ENCODE measurements around the gene LDB2. TPM values are rescaled to one million over a fixed set of nuclear protein-coding genes. Genes with fewer than 3 reads are reported as not detected.

LDB2 gene
- total and polyA plus RNA-seq, 2 donors from 2014 or later = 26.9 to 59.9 TPM

- peaks cover 0 to 3% (median 3%) of the 10 kb centered on the region in 3 donors for H3K4me1 ChIP-seq (ENCODE audit: control insufficient read depth in 2 of 3, insufficient read depth in 2 of 3, low read depth in 1 of 3, low read length in 3 of 3)
- no peak for FAIRE-seq
These were observed 30.6 kb downstream of the LDB2 start for GRCh38 chr4:16867827-16868226.

DNA sequence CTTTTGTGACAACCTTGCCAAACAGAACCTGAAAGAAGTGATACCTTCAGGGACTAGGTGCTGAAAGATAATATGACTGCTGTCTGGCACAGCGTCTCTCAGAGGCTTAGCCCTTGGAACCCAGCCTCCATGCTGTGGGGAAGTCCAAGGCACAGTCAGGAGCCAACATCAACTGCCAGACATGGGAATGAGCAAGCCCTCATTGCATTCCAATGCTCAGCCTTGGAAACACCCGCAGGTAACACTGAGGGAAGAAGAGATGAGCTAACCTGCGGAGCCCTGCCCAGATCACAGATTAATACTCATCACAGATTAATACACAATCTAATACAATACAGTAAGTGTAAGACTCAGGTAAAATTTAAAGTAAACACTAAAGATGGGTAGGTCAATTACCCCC lies 31.5 kb downstream of the LDB2 start:
- no peaks in the 10 kb centered on the region for H3K27me3 ChIP-seq (ENCODE audit: control insufficient read depth, insufficient read depth, low read length)
- peak overlapping the region in 1 of 2 donors; percentile 3 for H3K27ac ChIP-seq (ENCODE audit: low read depth in 2 of 2, low read length in 2 of 2)
- no peak for DNase-seq
- peaks cover 0 to 2% (median 0%) of the 10 kb centered on the region in 3 donors for H3K9me3 ChIP-seq (ENCODE audit: control insufficient read depth in 2 of 3, insufficient read depth in 1 of 3, low read length in 3 of 3)
- peaks cover 0 to 3% (median 3%) of the 10 kb centered on the region in 3 donors for H3K4me1 ChIP-seq (ENCODE audit: control insufficient read depth in 2 of 3, insufficient read depth in 2 of 3, low read depth in 1 of 3, low read length in 3 of 3)
- no peak for FAIRE-seq
- TF ChIP-seq CTCF (IDR thresholded peaks at IDR 0.05; ENCODE audit: borderline replicate concordance, extremely low read depth, insufficient read depth) = no peak
- no peak overlapping the region for H3K4me3 ChIP-seq (ENCODE audit: low read length in 3 of 3)
- intact Hi-C loops (cut with DNase I) = no loop called here
- H3K9ac ChIP-seq (ENCODE audit: low read length in 3 of 3) = no peak overlapping the region
- peaks cover 0 to 3% (median 0%) of the 10 kb centered on the region in 3 donors for H3K36me3 ChIP-seq (ENCODE audit: control insufficient read depth in 2 of 3, insufficient read depth in 3 of 3, low read length in 3 of 3)

More at GRCh38 chr4:16867827-16868226, 30.6 kb downstream of the LDB2 start:
- H3K4me3 ChIP-seq (ENCODE audit: low read length in 3 of 3) = no peak overlapping the region
- H3K9me3 ChIP-seq (ENCODE audit: control insufficient read depth in 2 of 3, insufficient read depth in 1 of 3, low read length in 3 of 3) = peaks cover 0 to 2% (median 0%) of the 10 kb centered on the region in 3 donors
- no peaks in the 10 kb centered on the region for H3K27me3 ChIP-seq (ENCODE audit: control insufficient read depth, insufficient read depth, low read length)
- intact Hi-C loops (cut with DNase I) = no loop called here
- TF ChIP-seq CTCF (IDR thresholded peaks at IDR 0.05; ENCODE audit: borderline replicate concordance, extremely low read depth, insufficient read depth) = no peak
- H3K9ac ChIP-seq (ENCODE audit: low read length in 3 of 3) = no peak overlapping the region
- H3K36me3 ChIP-seq (ENCODE audit: control insufficient read depth in 2 of 3, insufficient read depth in 3 of 3, low read length in 3 of 3) = peaks cover 0 to 3% (median 0%) of the 10 kb centered on the region in 3 donors
- no peak overlapping the region for H3K27ac ChIP-seq (ENCODE audit: low read depth in 2 of 2, low read length in 2 of 2)
- no peak for DNase-seq

DNA sequence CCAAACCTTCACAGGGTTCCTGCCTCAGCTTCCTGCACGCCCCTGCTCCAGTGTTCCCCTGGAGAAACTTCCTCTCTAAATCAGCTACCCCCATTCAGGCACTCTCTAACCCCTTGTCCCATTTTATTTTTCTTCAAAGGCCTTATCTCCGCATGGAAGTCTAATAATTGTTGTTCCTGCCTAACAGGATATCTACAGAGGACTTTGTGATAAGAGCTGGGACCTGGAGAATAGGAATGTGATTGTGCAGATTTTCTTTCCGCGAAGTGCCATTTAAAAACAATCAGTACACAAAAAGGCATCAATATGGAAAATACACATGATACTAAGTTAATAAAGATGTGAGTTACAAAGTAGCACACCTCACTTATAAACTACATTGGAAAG lies 32.6 kb downstream of the LDB2 start:
- FAIRE-seq = no peak
- Histone ChIP-seq H3K4me1 (ENCODE audit: control insufficient read depth in 2 of 3, insufficient read depth in 2 of 3, low read depth in 1 of 3, low read length in 3 of 3) (peaks cover 0 to 3% (median 3%) of the 10 kb centered on the region in 3 donors), H3K36me3 (ENCODE audit: control insufficient read depth in 2 of 3, insufficient read depth in 3 of 3, low read length in 3 of 3) (peaks cover 0 to 3% (median 0%) of the 10 kb centered on the region in 3 donors), H3K27me3 (ENCODE audit: control insufficient read depth, insufficient read depth, low read length) (no peaks in the 10 kb centered on the region), H3K9ac (ENCODE audit: low read length in 3 of 3) (no peak overlapping the region), H3K9me3 (ENCODE audit: control insufficient read depth in 2 of 3, insufficient read depth in 1 of 3, low read length in 3 of 3) (peaks cover 0 to 2% (median 0%) of the 10 kb centered on the region in 3 donors), H3K27ac (ENCODE audit: low read depth in 2 of 2, low read length in 2 of 2) (no peak overlapping the region), H3K4me3 (ENCODE audit: low read length in 3 of 3) (no peak overlapping the region)
- intact Hi-C loops (cut with DNase I) = no loop called here
- no peak for TF ChIP-seq CTCF (IDR thresholded peaks at IDR 0.05; ENCODE audit: borderline replicate concordance, extremely low read depth, insufficient read depth)
- DNase-seq = no peak

Data from kidney (tissue), 14 donors.